ENCODE results near the gene TRPC4AP. TPM values are rescaled to one million over a fixed set of nuclear protein-coding genes. Genes with fewer than 3 reads are reported as not detected.

TRPC4AP gene
- total RNA-seq, 2 donors from 2014 or later, result 52.8 to 63.2 TPM

- TF ChIP-seq CTCF (IDR thresholded peaks at IDR 0.05), result no peak
- Histone ChIP-seq H3K27ac (no peak overlapping the region), H3K9ac (ENCODE audit: low read depth in 2 of 2, low read length in 2 of 2) (no peak overlapping the region), H3K4me1 (no peaks in the 10 kb centered on the region), H3K36me3 (no peaks in the 10 kb centered on the region), H3K27me3 (no peaks in the 10 kb centered on the region), H3K9me3 (no peaks in the 10 kb centered on the region), H3K4me3 (no peak overlapping the region)
- intact Hi-C loops (cut with DNase I), result no loop called here
- no peak for DNase-seq
Observed at GRCh38 chr20:34990231-34990630, 102.4 kb downstream of the TRPC4AP start.

- no peak for DNase-seq
- intact Hi-C loops (cut with DNase I), result no loop called here
- no peak overlapping the region for H3K9ac ChIP-seq (ENCODE audit: low read depth in 2 of 2, low read length in 2 of 2)
- no peak overlapping the region for H3K27ac ChIP-seq
- no peak overlapping the region for H3K4me3 ChIP-seq
- no peak for TF ChIP-seq CTCF (IDR thresholded peaks at IDR 0.05)
- H3K9me3 ChIP-seq, result no peaks in the 10 kb centered on the region
- H3K27me3 ChIP-seq, result no peaks in the 10 kb centered on the region
- H3K36me3 ChIP-seq, result no peaks in the 10 kb centered on the region
- no peaks in the 10 kb centered on the region for H3K4me1 ChIP-seq
Observed at GRCh38 chr20:34989670-34990069, 102.9 kb downstream of the TRPC4AP start.

GRCh38 chr20:34989118-34989517, 103.5 kb downstream of the TRPC4AP start:
- no peak overlapping the region for H3K4me3 ChIP-seq
- no peaks in the 10 kb centered on the region for H3K36me3 ChIP-seq
- no peaks in the 10 kb centered on the region for H3K9me3 ChIP-seq
- H3K27ac ChIP-seq, result no peak overlapping the region
- intact Hi-C loops (cut with DNase I), result no loop called here
- no peak overlapping the region for H3K9ac ChIP-seq (ENCODE audit: low read depth in 2 of 2, low read length in 2 of 2)
- H3K4me1 ChIP-seq, result peaks cover 3% of the 10 kb centered on the region
- no peak for TF ChIP-seq CTCF (IDR thresholded peaks at IDR 0.05)
- H3K27me3 ChIP-seq, result no peaks in the 10 kb centered on the region
- DNase-seq, result no peak

GRCh38 chr20:34988191-34988540, 104.4 kb downstream of the TRPC4AP start:
- TF ChIP-seq CTCF (IDR thresholded peaks at IDR 0.05), result no peak
- no peak for DNase-seq
- Histone ChIP-seq H3K27ac (no peak overlapping the region), H3K9me3 (no peaks in the 10 kb centered on the region), H3K36me3 (no peaks in the 10 kb centered on the region), H3K4me1 (peaks cover 11% of the 10 kb centered on the region), H3K9ac (ENCODE audit: low read depth in 2 of 2, low read length in 2 of 2) (no peak overlapping the region), H3K4me3 (no peak overlapping the region), H3K27me3 (no peaks in the 10 kb centered on the region)
- intact Hi-C loops (cut with DNase I), result no loop called here

- DNase-seq, result no peak
Observed at GRCh38 chr20:34987288-34988190, 105.1 kb downstream of the TRPC4AP start.

More at GRCh38 chr20:34987288-34988190, 105.1 kb downstream of the TRPC4AP start:
- no peak for TF ChIP-seq CTCF (IDR thresholded peaks at IDR 0.05)
- Histone ChIP-seq H3K9ac (ENCODE audit: low read depth in 2 of 2, low read length in 2 of 2) (no peak overlapping the region), H3K27ac (no peak overlapping the region), H3K27me3 (no peaks in the 10 kb centered on the region), H3K9me3 (no peaks in the 10 kb centered on the region), H3K4me3 (no peak overlapping the region), H3K4me1 (peaks cover 11% of the 10 kb centered on the region), H3K36me3 (no peaks in the 10 kb centered on the region)
- intact Hi-C loops (cut with DNase I), result no loop called here

All from colonic mucosa (tissue), 4 donors.